ENCODE measurements around the gene DND1. TPM values are rescaled to one million over a fixed set of nuclear protein-coding genes. Genes with fewer than 3 reads are reported as not detected.
"Not testable (repeated sequence)": the region's sequence is repeated elsewhere in the genome, so short reads cannot be mapped to it uniquely, and the experiment has no call there.

The DND1 gene
- polyA plus RNA-seq, 3 donors = 2.3 TPM; not detected in 2

DNA sequence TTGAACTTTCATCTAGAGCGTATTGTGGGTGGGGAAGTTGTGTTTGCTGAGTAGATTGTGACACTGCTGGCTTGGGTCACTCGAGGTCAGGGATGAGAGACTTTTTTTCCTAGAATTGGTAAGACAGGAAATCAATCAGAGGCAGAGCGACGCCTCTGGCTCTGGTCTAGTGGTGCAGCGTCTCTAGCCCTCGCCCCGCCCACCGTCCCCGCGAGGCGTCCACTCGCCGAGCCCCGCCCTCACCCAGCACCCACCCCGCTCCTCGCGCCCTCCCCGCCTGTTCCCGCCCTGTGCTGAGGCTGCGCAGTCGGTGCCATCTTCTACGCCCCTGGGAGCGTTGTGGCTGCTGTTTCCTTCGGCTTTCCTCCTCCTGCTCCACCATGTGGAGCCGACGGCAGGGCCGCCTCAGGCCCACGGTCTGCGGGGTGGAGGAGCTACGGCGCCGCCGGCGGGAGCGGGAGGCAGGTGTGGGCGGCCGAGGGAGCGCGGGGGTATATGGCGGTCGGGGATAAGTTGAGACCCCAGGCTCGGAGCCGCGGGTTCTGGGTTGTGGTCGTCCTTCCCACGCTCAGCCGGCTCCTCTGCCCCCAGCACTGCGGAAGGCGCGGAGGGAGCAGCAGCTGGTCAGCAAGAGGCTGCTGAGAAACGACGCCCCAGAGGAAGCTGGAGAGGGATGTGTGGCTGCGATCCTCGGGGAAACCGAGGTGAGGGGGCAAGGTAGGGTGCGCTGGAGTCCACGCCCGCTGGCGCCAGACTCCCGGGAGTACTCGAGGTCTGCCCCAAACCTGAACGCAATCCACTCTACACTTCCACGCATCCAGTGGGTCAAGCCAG lies 34.0 kb downstream of the DND1 start, which contains the start of gene TMCO6:
TMCO6 (plus strand) TSS at position 304 of the 834 bp plus-strand sequence; CDS start at position 381, 77 bp downstream.
- peaks cover 0 to 7% (median 3%) of the 10 kb centered on the region in 3 donors for H3K27me3 Mint-ChIP-seq (ENCODE audit: low read depth in 3 of 3)
- peak within 1 kb of the TSS; percentile 81 for H3K9ac ChIP-seq (ENCODE audit: insufficient read depth, low read length, poor library complexity, severe bottlenecking)
- H3K27me3 ChIP-seq (ENCODE audit: control insufficient read depth in 2 of 2, insufficient read depth in 2 of 2, low read length in 2 of 2) = no peaks in the 10 kb centered on the region
- H3K4me1 ChIP-seq (ENCODE audit: control insufficient read depth in 1 of 2, insufficient read depth in 2 of 2, low read length in 2 of 2) = peaks cover 34 to 55% of the 10 kb centered on the region in 2 donors
- H3K4me3 Mint-ChIP-seq = peak within 1 kb of the TSS; percentile 83 to 93
- H3K27ac Mint-ChIP-seq = peak within 1 kb of the TSS; percentile 92 to 98 (median 96)
- peaks cover 23% of the 10 kb centered on the region for H3K79me2 ChIP-seq (ENCODE audit: insufficient read depth, low read length)
- peak within 1 kb of the TSS; percentile 68 to 89 (median 86) for H3K4me3 ChIP-seq (replicated peaks in 1 of 3; ENCODE audit: low read depth in 2 of 3, low read length in 3 of 3)
- H2AFZ ChIP-seq (ENCODE audit: insufficient read depth, low read depth, low read length, poor library complexity, severe bottlenecking) = peak within 1 kb of the TSS; percentile 96
- TF ChIP-seq, protein P1, sequence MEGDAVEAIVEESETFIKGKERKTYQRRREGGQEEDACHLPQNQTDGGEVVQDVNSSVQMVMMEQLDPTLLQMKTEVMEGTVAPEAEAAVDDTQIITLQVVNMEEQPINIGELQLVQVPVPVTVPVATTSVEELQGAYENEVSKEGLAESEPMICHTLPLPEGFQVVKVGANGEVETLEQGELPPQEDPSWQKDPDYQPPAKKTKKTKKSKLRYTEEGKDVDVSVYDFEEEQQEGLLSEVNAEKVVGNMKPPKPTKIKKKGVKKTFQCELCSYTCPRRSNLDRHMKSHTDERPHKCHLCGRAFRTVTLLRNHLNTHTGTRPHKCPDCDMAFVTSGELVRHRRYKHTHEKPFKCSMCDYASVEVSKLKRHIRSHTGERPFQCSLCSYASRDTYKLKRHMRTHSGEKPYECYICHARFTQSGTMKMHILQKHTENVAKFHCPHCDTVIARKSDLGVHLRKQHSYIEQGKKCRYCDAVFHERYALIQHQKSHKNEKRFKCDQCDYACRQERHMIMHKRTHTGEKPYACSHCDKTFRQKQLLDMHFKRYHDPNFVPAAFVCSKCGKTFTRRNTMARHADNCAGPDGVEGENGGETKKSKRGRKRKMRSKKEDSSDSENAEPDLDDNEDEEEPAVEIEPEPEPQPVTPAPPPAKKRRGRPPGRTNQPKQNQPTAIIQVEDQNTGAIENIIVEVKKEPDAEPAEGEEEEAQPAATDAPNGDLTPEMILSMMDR (IDR thresholded peaks at IDR 0.05) = peak; percentile 74
- H3K9me3 ChIP-seq (replicated peaks in 1 of 2; ENCODE audit: control insufficient read depth in 1 of 2, insufficient read depth in 1 of 2, low read length in 2 of 2) = no peaks in the 10 kb centered on the region
- peaks cover 51% of the 10 kb centered on the region for H3K4me1 Mint-ChIP-seq
- peaks cover 21 to 23% of the 10 kb centered on the region in 2 donors for H3K36me3 ChIP-seq (replicated peaks in 1 of 2; ENCODE audit: control insufficient read depth in 1 of 2, insufficient read depth in 2 of 2, low read length in 2 of 2)
- H4K20me1 ChIP-seq (ENCODE audit: insufficient read depth, low read length) = peaks cover 3% of the 10 kb centered on the region
- H3K36me3 Mint-ChIP-seq = peaks cover 29 to 32% of the 10 kb centered on the region in 2 donors
- DNase-seq = peak; percentile 99
- no peaks in the 10 kb centered on the region for H3K9me3 Mint-ChIP-seq
- intact Hi-C loops (cut with micrococcal nuclease) = loop anchor here in 1 of 2 donors (5.0 kb wide), 1 partner anchor 92 kb away; the partner anchor contains the start of gene EIF4EBP3
- under 1% methylated on average over 58 of the region's 63 CpGs for WGBS (ENCODE audit: insufficient coverage)
- peak within 1 kb of the TSS; percentile 86 to 89 for H3K27ac ChIP-seq (ENCODE audit: low read depth in 1 of 2, low read length in 2 of 2)
- H3K4me2 ChIP-seq (replicated peaks; ENCODE audit: extremely low read depth, low read length, poor library complexity, severe bottlenecking) = peak within 1 kb of the TSS; percentile 98

DNA sequence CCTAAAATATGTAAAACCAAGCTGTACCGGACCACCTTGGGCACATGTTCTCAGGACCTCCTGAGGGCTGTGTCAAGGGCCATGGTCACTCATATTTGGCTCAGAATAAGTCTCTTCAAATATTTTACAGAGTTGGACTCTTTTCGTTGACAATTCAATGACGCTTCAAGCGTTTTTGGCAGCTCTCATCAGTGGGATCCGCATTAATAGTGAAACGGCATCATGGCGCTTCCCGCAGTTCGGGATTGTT lies 34.6 kb downstream of the DND1 start:
- peak overlapping the region in 1 of 3 experiments; percentile 89 for H3K4me3 ChIP-seq (replicated peaks in 1 of 3; ENCODE audit: low read depth in 2 of 3, low read length in 3 of 3)
- DNase-seq; H3K27me3 ChIP-seq (ENCODE audit: control insufficient read depth in 2 of 2, insufficient read depth in 2 of 2, low read length in 2 of 2); H3K27me3 Mint-ChIP-seq (ENCODE audit: low read depth in 3 of 3); H3K9me3 Mint-ChIP-seq; H3K9me3 ChIP-seq (replicated peaks in 1 of 2; ENCODE audit: control insufficient read depth in 1 of 2, insufficient read depth in 1 of 2, low read length in 2 of 2); H4K20me1 ChIP-seq (ENCODE audit: insufficient read depth, low read length): not testable (repeated sequence)
- peaks cover 28% of the 10 kb centered on the region for H3K79me2 ChIP-seq (ENCODE audit: insufficient read depth, low read length)
- WGBS (ENCODE audit: insufficient coverage) = 25% methylated on average over 7 of the region's 9 CpGs
- H3K4me2 ChIP-seq (replicated peaks; ENCODE audit: extremely low read depth, low read length, poor library complexity, severe bottlenecking) = peak overlapping the region; percentile 98
- peak overlapping the region; percentile 50 for H2AFZ ChIP-seq (ENCODE audit: insufficient read depth, low read depth, low read length, poor library complexity, severe bottlenecking)
- Mint-ChIP-seq H3K36me3 (peaks cover 24 to 26% of the 10 kb centered on the region in 2 donors), H3K27ac (peak overlapping the region; percentile 92 to 98 (median 96)), H3K4me1 (peaks cover 56% of the 10 kb centered on the region), H3K4me3 (peak overlapping the region; percentile 55 to 83)
- peaks cover 16 to 18% of the 10 kb centered on the region in 2 donors for H3K36me3 ChIP-seq (replicated peaks in 1 of 2; ENCODE audit: control insufficient read depth in 1 of 2, insufficient read depth in 2 of 2, low read length in 2 of 2)
- intact Hi-C loops (cut with micrococcal nuclease) = loop anchor here in 1 of 2 donors (5.0 kb wide), 1 partner anchor 92 kb away; the partner anchor contains the start of gene EIF4EBP3
- peak overlapping the region; percentile 37 for H3K9ac ChIP-seq (ENCODE audit: insufficient read depth, low read length, poor library complexity, severe bottlenecking)
- peaks cover 39 to 60% of the 10 kb centered on the region in 2 donors for H3K4me1 ChIP-seq (ENCODE audit: control insufficient read depth in 1 of 2, insufficient read depth in 2 of 2, low read length in 2 of 2)
- peak overlapping the region; percentile 86 to 89 for H3K27ac ChIP-seq (ENCODE audit: low read depth in 1 of 2, low read length in 2 of 2)

All from CD14-positive monocyte (primary cell).